Mucosa of stomach (tissue), 1 donor: ENCODE results near the gene SAG.

Experiments used
- H3K27me3 ChIP-seq: one replicate; pipeline ENCODE4 v1.7.0; 2013; ENCODE audit warnings: mild to moderate bottlenecking, low read length; ENCODE audit not compliant: control insufficient read depth, insufficient read depth
- H3K36me3 ChIP-seq: one replicate; pipeline ENCODE4 v1.7.0; 2013; ENCODE audit warnings: low read length; ENCODE audit not compliant: control insufficient read depth, insufficient read depth
- H3K4me1 ChIP-seq: one replicate; pipeline ENCODE4 v1.7.0; 2013; ENCODE audit warnings: mild to moderate bottlenecking, low read length; ENCODE audit not compliant: control insufficient read depth, insufficient read depth
- H3K4me3 ChIP-seq: one replicate; pipeline ENCODE4 v1.7.0; 2013; ENCODE audit warnings: low read length
- H3K9ac ChIP-seq: one replicate; pipeline ENCODE4 v1.7.0; 2013; ENCODE audit warnings: mild to moderate bottlenecking, low read length, moderate library complexity
- H3K9me3 ChIP-seq: one replicate; pipeline ENCODE4 v1.7.0; 2013; ENCODE audit warnings: mild to moderate bottlenecking, low read length, moderate library complexity; ENCODE audit not compliant: control insufficient read depth
- donor health status: Pancreatic carcinoma.

The SAG gene

GRCh38 chr2:233375490-233376314 lies 68.1 kb downstream of the SAG start:
- no peaks in the 10 kb centered on the region for H3K36me3 ChIP-seq
- H3K9ac ChIP-seq = no peak overlapping the region
- H3K4me3 ChIP-seq = no peak overlapping the region
- H3K9me3 ChIP-seq = no peaks in the 10 kb centered on the region
- H3K27me3 ChIP-seq = no peaks in the 10 kb centered on the region
- H3K4me1 ChIP-seq = peaks cover 17% of the 10 kb centered on the region

DNA sequence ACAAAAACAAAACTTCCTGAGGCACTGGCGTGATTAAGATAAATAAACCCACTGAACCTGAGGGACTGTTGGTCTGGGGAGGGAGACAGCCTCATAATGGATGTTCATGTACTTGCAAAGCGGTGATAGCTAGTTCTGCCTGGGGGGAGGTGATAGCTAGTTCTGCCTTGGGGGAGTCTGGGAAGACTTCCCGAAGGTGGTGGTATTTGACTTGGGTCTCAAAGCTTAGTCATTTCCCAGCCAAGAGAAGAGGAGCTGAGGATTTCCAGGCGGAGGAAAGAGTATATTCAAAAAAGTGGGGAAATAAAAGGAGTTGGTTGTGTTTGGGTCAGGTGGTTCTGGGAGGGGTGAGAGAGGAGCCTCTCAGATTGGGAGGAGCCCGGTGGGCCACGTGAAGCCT lies 71.4 kb downstream of the SAG start:
- H3K9me3 ChIP-seq = no peaks in the 10 kb centered on the region
- no peak overlapping the region for H3K4me3 ChIP-seq
- no peaks in the 10 kb centered on the region for H3K27me3 ChIP-seq
- no peak overlapping the region for H3K9ac ChIP-seq
- peaks cover 12% of the 10 kb centered on the region for H3K4me1 ChIP-seq
- H3K36me3 ChIP-seq = no peaks in the 10 kb centered on the region

DNA sequence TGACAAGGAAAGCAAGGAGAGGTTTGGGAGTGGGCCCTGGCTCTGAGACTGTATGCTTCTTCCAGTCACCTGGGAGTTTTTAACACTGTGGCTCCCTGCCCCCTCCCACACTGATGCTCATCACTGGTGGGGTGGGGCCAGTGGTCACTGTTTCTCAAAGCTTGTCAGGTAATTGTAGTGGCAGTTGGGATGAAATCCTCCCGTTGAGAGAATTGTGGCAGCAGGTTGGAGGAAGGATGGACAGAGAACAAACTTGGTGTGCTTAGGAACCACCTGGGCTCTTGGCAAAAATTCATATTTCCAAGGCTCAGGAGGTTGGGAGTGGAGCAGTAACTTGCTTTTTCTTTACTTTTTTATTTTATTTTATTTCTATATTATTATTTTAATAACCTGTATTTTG lies 71.8 kb downstream of the SAG start:
- H3K9ac ChIP-seq = no peak overlapping the region
- no peaks in the 10 kb centered on the region for H3K9me3 ChIP-seq
- no peaks in the 10 kb centered on the region for H3K27me3 ChIP-seq
- no peak overlapping the region for H3K4me3 ChIP-seq
- H3K4me1 ChIP-seq = peaks cover 15% of the 10 kb centered on the region
- H3K36me3 ChIP-seq = no peaks in the 10 kb centered on the region

DNA sequence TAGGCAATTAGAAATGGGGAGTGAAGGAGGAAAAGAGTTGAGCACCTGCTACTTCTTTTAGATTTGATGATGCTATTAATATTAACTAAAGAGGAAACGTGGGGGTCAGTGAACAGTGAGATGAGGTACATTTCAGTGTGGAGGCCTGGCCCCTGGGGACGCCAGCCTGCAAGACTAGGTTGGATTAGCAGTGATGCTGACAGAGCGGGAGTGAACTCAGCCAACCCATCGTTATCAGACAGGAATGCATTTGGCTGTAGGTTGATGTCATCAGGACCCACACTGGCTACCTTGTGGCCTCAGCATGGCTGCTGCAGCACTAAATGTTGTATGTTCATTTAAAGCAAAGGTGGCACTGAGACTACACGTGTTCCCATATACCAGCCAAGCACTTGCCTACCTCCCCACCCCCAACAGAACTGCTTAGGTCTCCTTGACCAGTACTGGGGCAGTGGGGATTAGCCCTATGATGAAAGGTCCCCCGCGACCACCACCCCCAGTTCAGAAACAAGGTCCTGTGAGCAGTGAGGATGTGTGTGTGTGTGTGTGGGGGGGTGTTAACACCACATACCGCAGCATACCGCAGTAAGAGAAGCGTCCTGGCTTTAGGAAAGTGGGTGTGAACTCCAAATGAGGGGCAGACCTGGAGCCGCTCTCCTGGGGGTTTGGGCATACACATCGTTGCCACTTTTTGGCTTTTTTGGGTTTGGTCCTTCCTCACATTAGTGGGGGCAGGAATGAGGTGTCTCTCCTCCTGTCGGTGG lies 72.7 kb downstream of the SAG start:
- Histone ChIP-seq H3K9ac (no peak overlapping the region), H3K9me3 (no peaks in the 10 kb centered on the region), H3K27me3 (no peaks in the 10 kb centered on the region), H3K4me3 (no peak overlapping the region), H3K36me3 (no peaks in the 10 kb centered on the region), H3K4me1 (peaks cover 19% of the 10 kb centered on the region)

DNA sequence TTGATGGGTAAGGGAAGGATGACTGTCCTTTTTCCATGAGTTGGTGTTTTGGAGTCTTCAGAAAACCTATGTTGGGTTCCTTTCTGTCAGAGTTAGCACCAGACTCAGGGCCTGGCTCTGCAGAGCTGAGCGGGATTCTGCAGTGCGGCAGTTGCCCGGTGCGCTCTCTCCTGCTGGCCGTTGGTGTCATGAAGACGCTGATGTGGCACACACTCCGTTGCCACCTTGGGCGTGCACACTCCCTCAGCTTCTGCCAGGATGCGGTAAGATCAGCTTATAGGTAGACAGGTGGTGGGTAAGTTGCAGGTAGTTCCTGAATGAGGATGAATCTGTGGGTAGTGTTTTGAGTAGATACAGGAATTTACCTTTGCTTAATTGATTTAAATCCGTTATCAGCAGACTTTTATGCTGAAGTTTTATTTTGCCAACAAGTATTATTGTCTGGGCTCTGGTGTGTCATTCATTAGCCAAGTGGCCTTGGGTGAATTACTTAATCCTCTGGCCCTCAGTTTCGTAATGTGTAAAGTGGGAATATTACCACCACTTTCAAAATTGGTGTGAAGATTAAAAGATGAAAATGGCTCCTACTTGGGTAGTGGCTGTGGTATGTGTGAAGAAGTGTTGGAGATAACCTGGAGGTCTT lies 73.5 kb downstream of the SAG start:
- Histone ChIP-seq H3K4me1 (peaks cover 13% of the 10 kb centered on the region), H3K4me3 (no peak overlapping the region), H3K36me3 (no peaks in the 10 kb centered on the region), H3K9me3 (no peaks in the 10 kb centered on the region), H3K9ac (no peak overlapping the region), H3K27me3 (no peaks in the 10 kb centered on the region)

GRCh38 chr2:233381638-233381995 lies 74.0 kb downstream of the SAG start:
- Histone ChIP-seq H3K9ac (no peak overlapping the region), H3K27me3 (no peaks in the 10 kb centered on the region), H3K4me1 (peaks cover 18% of the 10 kb centered on the region), H3K4me3 (no peak overlapping the region), H3K9me3 (no peaks in the 10 kb centered on the region), H3K36me3 (no peaks in the 10 kb centered on the region)

GRCh38 chr2:233384015-233384414 lies 76.4 kb downstream of the SAG start:
- Histone ChIP-seq H3K9me3 (no peaks in the 10 kb centered on the region), H3K4me3 (no peak overlapping the region), H3K27me3 (no peaks in the 10 kb centered on the region), H3K4me1 (peaks cover 34% of the 10 kb centered on the region), H3K9ac (no peak overlapping the region), H3K36me3 (no peaks in the 10 kb centered on the region)

DNA sequence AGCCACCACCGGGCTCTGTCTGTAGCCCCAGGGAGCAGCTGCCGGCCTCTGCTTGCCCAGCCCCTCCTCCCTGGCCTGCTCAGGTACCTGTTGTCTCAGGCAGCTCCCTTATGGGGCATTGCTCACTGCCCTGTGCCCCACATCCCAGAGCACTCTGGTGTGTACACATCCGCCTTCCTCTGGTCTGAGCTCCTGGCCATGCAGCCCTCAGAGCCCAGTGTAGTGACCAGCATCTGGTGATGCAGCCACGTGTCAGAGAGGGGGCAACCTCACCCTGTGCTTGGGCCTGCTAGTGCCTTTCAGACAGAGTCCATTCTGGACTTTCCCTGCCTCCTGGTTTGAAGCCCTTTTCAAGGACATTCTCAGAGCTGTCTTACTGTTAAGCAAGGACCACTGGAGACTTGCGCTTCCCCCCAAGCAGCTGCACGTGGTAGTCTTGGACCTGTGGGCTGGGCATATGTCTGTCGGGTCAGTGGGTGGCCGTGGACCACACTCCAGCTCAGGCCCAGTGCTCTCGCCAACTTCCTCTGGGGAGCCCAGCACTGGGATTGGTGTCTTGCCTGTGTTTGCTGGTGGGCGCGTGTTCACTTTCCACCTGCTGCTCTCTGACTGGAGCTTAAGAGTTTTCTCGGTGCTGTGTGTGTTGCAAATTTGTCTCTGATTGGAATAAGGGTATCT lies 77.3 kb downstream of the SAG start:
- Histone ChIP-seq H3K27me3 (no peaks in the 10 kb centered on the region), H3K9me3 (no peaks in the 10 kb centered on the region), H3K4me3 (no peak overlapping the region), H3K36me3 (no peaks in the 10 kb centered on the region), H3K9ac (no peak overlapping the region), H3K4me1 (peaks cover 34% of the 10 kb centered on the region)

DNA sequence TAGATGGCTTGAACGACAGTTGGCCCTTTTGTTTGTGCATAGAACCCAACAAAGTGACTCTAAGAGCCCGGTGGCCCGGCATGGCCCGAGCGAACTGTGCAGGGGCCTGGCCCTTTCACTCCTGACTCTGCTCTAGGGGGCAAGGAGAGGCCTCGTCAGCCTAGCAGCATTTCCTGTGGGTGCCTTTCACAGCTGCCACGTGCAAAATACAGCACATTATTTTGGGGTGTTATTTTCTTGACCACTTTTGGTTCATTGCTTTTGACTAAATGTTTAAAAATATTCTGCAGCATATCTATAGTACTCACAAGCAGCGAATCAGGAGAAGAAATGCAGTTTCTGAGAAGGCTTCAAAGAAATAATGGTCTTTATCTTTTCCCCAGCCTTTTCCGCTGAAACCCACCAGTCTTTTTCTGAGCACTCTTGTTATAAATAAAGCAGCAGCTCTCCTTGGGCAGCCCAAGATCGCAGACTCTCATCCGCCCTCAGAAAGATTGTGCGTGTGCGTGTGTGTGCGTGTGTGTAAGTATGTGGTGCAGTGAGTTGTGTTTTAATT lies 78.0 kb downstream of the SAG start:
- no peaks in the 10 kb centered on the region for H3K27me3 ChIP-seq
- H3K4me1 ChIP-seq = peaks cover 34% of the 10 kb centered on the region
- H3K9ac ChIP-seq = no peak overlapping the region
- H3K36me3 ChIP-seq = no peaks in the 10 kb centered on the region
- H3K4me3 ChIP-seq = no peak overlapping the region
- no peaks in the 10 kb centered on the region for H3K9me3 ChIP-seq

GRCh38 chr2:233386382-233387041 lies 78.9 kb downstream of the SAG start:
- Histone ChIP-seq H3K9ac (no peak overlapping the region), H3K27me3 (no peaks in the 10 kb centered on the region), H3K4me3 (no peak overlapping the region), H3K36me3 (no peaks in the 10 kb centered on the region), H3K4me1 (peaks cover 34% of the 10 kb centered on the region), H3K9me3 (no peaks in the 10 kb centered on the region)

DNA sequence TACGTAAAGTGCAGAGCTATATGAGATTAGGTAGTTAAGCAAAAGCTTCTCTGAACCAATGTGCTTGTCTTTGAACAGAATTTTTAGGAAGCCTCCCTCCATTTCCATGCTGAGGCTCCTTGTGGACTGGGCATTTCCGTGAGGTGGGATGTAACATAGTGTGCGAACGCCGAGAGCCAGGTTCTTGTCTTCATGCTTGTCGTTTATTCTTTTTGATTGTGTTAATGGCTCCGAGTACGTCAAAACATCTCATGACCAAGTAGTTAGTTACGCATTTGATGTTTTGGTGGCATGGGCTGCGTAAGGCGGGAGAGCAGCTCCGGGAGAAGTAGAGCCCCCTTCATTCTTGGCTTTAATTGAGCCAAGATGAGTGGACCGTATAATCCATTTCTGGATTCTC lies 79.6 kb downstream of the SAG start:
- no peak overlapping the region for H3K9ac ChIP-seq
- no peaks in the 10 kb centered on the region for H3K9me3 ChIP-seq
- no peaks in the 10 kb centered on the region for H3K27me3 ChIP-seq
- H3K36me3 ChIP-seq = no peaks in the 10 kb centered on the region
- peaks cover 34% of the 10 kb centered on the region for H3K4me1 ChIP-seq
- H3K4me3 ChIP-seq = no peak overlapping the region
